NCI-H446 treated with DMSO at 0.1 percent for 48 hours (cell line): ENCODE data around the gene PTPRM.
"Not testable (repeated sequence)": the region's sequence is repeated elsewhere in the genome, so short reads cannot be mapped to it uniquely, and the experiment has no call there.

Experiments used
- DNase-seq: peaks from one replicate; lab custom pipeline; 2025; lab: John Stamatoyannopoulos, UW

The PTPRM gene

DNA sequence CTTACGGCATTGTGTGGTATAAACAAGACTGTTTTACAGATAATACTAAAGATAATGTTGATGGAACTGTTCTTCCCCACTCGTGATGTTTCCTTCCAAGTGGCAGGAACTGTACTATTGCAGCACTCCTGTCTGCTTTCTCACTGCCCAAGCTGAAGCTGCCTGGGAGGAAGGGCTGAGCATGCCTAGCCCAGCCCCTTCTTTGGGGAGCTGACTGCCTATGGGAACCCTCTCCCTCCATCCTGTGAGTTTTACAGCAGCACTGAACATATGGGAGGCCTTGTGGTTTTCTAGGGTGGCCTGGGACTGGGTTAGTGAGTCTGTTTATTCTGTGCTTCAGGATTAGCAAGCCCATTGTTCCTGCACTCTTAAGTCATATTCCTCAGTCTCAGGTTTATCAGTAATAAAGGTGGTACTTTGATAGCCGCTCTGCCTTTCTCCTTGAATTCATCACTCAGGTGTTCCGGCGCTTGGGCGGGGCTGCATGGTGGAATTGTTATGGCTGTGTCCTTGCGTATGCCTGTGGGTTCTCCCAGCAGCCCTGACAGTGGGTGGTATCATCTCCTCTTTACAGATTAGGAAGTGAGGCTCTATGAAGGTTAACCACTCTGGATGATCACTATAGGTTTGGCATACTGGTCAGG, 379.7 kb downstream of the PTPRM start:
- no peak for DNase-seq

DNA sequence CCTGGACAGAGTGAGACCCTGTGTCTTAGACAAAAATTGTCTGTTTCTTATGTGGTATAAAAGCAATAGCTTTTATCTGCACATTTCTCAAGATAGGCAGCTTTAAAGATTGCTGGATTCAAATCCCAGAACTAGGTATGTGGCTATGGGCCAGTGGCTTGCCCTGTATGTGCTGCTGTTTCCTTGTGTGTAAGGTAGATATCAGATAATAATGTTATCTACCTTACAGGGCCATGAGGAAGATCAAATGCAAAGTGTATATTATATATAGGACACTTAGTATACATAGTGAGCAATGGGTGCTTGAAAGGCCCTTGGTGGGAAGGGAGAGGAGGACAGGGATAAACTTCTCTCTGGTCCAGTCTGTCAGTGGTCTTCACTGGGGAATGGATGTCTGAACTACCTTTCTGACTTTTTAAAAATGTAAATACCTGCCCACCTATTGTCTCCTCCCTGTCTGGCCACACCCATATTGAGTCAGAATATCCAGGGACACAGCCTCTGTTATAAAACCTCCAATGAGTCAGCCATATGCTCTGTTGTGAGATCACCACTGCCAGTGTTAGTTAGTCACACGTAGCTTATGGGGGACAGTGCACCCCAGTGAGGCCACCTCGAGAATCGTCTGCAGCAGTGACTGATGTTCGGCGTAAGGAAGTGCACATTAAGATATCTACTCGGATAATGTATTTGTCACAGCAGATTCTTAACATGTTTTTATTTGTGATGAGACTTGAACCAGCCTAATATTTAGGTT, 383.4 kb downstream of the PTPRM start:
- DNase-seq, result no peak

DNA sequence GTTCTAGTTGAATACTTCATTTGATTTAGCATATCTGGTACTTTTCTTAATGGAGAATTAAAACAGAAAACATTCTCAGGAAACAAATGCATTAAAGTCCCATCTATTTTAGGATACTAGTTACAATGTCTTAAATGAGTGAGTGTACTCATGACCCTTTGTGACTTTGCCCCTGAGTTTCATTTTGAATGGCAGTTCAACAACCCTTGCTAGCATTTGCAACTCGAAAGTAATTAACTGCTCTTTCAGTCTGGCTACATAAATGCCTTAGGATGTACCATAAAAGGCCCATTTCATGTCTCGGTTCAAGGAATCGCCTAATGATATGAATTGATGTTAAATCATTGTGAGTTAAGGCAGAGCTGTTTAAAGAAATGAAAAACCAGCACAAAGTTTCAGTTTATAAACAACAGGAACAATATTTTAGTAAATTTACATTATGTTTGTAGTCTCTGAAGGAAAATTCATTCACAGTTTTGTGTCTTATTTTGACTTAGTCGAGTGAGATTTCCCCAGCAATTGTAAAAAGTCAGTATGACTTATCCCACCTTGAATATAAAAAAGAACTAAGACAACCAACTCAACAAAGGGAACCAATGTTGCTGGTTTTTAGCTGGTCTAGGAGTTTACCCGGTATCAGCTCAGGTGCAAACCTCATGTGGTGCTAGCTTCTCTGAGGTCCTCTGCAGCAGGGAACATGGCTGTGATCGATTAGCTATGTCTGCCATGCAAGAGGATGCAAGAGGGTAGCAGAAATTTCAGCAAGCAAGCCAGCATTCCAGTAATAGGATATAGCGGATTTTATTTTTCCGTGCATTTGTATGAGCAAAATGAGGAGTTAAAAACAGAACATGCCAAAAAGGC, 386.2 kb downstream of the PTPRM start:
- no peak for DNase-seq

DNA sequence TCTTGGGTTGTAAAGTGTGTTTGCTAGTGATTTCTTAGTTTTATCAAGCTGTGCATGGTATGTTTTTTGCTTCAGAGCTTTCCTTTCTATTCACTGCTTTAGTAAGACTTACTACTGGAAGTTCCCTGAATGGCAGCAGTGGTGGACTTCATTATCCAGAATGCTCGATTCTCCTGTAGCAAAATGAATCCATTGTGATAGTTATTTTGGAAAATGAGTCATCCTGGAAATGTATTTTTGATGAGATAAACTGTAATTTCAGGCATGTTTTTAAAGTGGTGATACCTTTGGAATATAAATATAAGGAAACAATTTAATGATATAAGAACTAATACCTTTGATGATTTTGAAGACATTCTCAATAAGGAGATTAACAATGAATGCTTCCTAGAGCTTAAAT, 387.1 kb downstream of the PTPRM start:
- DNase-seq, result no peak

DNA sequence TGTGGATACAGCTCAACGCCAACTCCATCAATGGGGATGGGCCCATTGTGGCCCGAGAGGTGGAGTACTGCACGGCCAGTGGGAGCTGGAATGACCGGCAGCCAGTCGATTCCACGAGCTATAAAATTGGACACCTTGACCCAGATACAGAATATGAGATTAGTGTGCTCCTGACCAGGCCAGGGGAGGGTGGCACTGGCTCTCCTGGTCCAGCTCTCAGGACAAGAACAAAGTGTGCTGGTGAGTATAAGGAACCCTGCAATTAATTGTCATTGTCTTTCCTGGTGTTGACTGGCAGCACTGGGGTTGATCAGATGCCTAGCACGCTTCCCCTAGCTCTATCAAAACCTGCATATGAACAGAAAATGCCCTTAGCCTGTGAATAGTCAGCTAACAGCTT, 388.1 kb downstream of the PTPRM start:
- no peak for DNase-seq

DNA sequence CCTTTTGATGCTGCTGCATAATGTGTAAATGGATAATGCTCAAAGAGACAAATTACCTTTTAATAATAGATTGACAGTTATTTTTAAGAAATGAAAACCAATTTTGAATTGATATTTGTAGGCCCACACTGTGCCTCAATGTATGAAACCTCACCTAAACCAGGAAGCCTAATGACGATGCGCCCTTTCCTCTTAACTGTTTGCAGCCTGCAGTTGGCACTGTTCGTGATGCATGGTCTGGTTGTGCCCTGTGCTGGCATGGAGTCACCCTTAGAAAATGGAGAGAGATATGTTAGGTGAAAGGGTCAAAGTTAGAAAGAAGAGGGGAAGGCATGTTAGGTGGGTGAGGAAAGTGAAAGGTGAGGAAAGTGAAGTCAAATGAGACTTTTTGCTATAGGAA, 390.2 kb downstream of the PTPRM start:
- no peak for DNase-seq

DNA sequence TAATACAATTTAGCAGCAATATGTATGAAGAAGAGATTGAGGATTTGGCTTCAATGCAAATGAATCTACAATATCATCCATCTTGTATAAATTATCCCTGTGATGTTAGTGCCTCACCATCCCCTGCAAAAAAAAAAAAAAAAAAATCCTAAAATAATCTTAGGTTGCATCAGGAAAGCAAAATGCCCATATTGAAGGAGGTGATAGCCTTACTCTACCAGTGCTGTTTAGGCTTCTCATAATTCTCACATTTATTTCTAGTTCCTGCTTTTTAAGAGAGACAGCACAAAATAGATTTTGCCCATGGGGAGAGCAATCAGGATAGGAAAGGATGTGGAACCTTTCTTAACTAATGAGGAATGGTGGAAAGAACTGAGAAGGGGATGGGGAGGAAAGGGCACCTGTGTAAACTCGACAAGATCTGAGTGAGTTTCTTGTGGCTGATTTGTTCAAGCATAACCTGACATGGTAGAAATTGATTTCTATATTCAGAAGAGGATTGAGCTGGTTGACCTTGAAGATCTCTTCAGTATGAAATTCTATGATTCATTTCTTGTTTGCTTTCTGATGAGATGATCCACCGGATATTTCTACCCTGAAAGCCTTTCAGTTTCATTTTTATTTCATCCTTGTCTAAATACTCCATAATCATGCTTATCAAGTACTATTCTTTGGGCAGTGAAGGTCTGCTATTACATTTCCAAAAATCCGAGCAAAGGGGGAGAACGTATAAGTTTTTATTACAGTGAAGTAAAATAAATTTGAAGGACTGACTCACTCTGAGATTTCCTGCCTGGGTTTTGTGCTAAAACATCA, 391.2 kb downstream of the PTPRM start:
- no peak for DNase-seq

DNA sequence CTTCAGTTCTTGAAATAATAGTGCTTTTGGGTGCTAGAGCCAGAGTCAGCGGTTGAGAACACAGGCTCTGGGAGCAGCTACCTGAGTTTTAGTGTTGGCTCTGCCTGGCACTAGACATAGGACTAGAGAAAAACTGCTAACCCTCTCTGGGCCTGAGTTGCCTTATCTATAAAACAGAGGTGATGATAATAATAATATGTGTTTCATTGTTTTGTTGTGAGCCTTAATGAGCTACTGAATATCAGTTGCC, 391.7 kb downstream of the PTPRM start:
- DNase-seq, result no peak

DNA sequence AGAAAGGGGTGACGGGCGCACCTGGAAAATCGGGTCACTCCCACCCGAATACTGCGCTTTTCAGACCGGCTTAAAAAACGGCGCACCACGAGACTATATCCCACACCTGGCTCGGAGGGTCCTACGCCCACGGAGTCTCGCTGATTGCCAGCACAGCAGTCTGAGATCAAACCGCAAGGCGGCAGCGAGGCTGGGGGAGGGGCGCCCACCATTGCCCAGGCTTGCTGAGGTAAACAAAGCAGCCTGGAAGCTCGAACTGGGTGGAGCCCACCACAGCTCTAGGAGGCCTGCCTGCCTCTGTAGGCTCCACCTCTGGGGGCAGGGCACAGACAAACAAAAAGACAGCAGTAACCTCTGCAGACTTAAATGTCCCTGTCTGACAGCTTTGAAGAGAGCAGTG, 399.6 kb downstream of the PTPRM start:
- DNase-seq, result not testable (repeated sequence)

DNA sequence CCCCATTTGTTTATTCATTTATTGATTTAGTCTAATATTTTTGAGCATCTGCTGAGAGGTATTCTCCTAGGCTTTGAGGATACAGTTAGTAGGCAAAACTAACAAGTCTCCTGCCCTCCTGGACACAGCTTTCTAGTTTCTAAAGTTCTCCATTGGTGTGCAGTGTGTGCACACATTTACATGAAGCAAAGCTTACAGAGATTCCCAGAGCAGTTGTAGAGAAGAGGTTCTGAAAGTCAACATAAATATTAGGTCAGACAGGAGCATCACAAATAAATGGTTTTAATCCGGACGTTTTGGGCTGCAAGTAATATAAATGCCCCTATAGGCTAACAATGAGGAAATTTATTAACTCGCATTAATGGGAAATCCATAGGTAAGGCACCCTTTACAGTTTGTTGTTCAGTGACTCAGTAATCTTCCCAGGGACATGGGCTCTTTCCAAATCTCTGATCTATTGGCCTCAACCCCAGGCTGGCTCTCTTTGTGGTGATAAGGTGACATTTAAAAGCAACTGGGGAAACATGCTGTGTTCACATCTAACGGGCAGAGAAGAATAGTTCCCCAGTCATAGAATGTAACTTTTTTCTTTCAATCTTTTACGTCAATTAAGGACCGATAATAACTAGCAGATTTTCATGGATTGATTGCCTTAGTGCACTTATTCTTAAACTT, 407.2 kb downstream of the PTPRM start:
- no peak for DNase-seq

DNA sequence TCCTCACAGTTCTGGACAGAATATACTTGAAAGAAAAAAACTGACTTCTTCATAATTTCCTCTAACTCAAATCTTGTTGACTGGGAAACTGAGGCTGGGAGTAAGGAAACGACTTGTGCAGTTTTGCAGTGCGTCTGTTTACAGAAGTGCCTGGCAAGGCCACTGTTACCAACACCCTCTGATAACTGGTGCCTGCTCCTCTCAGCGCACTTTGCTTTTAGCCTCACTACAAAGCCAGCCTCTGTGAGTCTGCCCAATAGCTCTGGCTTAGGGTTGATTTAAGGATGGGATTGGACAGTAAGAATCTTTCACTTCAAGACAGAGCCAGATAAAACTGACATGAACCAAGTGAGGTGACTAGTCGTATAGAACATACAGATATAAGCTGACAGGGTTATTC, 410.8 kb downstream of the PTPRM start:
- DNase-seq, result no peak

DNA sequence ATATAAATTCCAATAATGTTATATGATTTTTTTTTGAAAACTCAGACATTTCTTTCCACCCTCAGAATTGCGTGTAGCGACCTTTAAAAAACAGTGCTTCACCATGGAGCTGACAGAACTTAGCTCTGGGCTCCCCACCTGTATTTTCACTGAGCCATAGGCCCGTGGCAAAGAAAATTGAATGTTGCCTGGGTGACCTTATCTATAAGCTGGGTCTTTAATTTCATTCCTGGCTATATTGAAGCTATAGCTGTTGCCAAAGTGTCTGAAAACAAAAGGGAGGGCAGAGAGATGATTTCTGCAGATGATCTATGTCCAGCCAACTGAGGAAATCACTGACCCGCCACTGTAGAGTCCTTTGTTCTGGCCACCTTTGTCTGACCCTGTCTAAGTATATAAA, 411.7 kb downstream of the PTPRM start:
- DNase-seq, result no peak

DNA sequence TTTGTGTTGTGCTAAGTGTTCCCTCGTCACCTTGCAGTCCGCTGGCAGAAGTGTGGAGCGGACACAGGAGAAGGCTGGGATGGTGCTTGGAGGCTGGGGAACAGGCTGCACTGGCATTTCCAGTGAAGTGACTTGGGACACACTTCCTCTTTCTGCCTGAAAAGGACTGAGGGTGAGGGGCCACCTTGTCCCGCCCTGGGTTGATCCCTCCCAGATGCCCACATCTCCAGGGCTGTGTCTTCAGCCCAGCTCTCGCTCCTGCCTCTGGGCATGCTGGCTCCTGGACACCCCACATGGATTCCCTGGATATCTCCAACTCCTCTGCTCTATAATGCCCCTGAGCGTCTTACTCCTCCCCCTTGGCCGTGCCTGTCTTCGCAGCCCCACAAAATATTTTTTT, 412.6 kb downstream of the PTPRM start:
- DNase-seq, result no peak

DNA sequence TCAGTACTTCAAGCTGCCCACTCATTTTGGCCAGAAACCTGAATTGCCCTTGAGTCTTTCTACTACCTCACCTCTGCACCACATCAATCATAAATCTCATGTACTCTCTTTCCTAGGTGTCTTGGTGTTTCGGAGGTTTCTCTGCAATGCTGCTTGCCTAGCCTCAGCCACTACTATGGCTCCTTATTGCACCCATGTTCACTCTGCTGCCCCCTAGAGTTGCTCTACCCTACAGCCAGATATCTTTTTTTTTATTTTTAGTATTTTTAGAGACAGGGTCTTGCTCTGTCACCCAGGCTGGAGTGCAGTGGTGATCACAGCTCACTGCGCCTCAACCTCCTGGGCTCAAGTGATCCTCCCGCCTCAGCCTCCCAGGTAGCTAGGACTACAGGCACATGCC, 413.0 kb downstream of the PTPRM start:
- DNase-seq, result no peak

DNA sequence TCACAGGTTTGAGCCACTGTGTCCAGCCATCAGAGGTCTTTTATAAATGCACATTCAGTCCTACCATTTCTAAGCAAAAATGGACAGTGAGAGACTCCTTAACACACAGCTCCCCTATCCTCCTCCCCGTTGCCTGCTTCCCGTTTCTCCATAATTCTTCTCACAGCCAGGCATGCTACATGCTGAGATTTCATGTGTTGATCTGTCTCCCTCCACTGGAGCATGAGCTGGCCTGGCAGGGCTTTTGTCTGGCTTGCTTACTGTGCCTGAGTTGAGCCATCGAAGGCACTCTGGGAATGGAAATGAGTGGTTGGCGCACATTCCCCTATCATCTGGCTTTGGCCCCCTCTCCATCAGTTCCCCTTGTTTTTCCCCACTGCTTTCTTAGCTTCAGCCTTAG, 413.5 kb downstream of the PTPRM start:
- no peak for DNase-seq

DNA sequence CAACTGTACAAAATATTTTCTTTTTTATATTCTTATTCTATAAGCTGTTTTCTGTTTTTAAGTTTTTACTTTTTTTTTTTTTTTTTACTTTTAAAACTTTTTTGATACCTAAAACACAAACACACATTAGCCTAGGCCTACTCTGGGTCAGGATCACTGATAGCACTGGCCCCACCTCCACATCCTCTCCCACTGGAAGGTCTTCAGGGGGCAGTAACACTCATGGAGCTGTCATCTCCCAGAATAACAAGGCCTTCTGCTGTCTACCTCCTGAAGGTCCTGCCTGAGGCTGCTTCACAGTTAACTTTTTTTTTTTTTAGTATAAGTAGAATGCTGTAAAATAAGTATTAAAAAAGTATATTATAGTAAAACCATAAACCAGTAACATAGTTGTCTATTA, 415.1 kb downstream of the PTPRM start:
- DNase-seq, result no peak

DNA sequence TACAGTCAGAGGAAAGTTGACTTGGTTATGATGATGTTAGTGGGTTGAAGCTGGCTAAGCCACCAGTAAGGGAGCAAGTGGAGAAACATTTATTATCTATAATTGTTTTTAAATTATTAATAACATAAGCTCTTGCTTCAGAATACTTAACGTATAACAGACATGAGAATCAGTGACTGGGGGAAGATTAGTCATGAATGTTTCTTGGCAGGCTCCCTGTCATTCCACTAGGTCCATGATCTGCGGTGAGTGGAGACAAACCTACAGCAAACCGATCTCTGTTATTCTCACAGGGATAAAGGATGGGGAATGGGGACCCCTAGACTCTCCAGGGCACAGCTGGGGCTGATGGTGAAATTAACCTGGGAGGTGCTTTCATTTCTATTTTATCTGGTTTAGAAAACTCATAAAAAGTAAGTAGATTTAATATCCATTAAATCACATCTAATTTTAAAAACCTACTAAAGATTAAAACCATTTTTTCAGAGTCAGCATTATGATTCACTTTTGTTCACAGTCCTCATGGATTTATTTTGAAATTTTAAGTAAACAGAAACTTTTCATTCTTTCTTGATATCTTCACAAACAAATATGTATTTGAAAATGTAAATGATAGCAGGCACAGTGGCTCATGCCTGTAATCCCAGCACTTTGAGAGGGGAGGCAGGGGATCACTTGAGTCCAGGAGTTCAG, 420.3 kb downstream of the PTPRM start:
- DNase-seq, result no peak

DNA sequence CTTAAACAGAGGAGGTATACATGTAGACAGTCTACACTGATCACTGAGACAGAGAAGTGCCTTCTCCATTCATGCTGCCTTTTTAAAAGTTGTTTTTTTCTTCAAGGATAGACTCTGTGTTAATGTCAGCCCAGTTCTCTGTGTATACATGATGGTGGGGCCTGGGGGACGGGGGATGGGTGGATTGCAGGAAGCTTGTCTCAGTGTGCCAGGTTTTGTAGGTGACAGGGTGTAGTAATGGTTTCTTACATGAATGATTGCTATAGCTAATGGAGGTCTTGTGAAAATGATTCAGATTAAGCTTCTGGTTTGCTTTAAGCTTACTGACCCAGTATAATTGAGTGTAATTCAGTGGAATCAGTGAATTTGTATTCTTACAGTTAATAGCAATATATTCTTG, 423.6 kb downstream of the PTPRM start:
- DNase-seq, result no peak

DNA sequence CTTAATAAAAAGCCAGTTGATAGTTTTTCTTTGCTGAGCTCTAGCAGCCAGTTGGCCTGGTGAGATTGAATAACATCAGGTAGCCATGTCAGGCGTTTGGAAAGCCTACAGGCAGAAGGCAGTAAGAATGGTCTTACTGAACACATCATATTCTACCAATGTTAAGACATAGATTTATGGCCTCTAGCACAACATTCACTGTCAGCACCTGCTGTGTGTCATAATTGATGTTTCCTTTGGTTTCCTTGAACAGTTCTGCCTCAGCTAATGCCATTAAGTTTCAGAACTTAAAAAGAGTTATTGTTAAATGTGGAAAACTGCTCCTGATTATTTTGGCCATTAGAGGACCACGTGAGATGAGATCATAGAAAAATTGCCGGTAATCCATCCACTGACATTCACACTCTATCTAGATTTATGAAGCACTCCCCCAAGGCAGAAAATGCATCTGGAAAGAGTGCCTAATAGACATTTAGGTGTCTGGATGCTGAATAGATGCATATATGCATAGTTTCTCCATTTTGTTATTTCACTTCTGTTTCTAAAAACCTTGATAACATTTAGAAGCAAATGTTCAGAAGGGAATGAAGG, 434.7 kb downstream of the PTPRM start:
- no peak for DNase-seq

DNA sequence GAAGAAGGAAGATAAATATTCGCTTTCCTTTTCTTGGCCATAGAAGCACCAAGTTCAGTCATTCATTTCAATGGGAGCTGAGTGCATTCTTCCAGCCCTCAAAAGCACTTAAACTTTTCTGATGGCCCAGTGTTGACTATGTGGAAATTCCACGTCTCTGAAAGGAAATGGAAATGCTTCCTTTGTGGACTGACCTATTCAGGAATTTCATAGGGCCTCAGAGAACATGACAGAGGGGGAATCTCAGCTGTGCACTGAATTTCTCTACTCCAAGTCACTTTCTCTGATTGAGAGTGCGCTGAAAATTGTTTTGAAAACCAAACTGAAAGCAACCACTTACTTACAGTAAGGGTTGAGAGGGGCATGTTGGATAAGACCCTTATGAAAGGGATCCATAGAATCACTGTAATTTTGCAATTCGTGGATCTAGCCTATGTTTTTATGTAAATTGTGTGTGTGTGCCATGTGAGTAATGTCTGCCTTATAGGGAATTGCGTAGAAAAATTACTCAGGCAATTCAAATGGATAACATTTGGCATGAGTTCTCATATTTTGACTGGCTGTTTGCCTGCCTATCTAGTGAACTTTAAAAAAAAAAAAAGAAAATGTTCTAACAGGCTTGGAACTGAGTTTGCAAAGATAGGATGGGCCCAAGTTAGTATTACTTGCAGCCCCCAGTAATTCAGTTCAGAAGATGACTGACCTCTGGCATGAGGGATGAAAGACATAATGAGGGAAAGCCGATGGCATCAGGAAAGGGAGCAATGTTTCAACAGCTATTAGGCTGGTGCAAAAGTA, 437.0 kb downstream of the PTPRM start:
- no peak for DNase-seq
